C4-2B (cell line): ENCODE measurements around the gene RNF31.
"Not testable (repeated sequence)": the region's sequence is repeated elsewhere in the genome, so short reads cannot be mapped to it uniquely, and the experiment has no call there.

Source experiments
- H3K27ac ChIP-seq: fragments of 450-650 bp; 2 replicates; pipeline ENCODE4 v1.5.1; 2017
- ZFX ChIP-seq: fragments of 450-650 bp; IDR thresholded peaks from 2 replicates; pipeline ENCODE4 v1.6.1; 2017
- TF ChIP-seq, protein P1 (sequence below): fragments of 450-650 bp; conservative IDR thresholded peaks from 2 replicates; pipeline ENCODE4 v1.5.1; 2017; ENCODE audit warnings: mild to moderate bottlenecking

RNF31 gene

DNA sequence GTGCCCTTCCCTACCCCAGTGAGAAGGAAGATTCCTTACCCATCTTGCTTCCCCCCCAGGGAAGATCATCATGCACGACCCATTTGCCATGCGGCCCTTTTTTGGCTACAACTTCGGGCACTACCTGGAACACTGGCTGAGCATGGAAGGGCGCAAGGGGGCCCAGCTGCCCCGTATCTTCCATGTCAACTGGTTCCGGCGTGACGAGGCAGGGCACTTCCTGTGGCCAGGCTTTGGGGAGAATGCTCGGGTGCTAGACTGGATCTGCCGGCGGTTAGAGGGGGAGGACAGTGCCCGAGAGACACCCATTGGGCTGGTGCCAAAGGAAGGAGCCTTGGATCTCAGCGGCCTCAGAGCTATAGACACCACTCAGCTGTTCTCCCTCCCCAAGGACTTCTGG lies 43.8 kb upstream of the RNF31 start:
- TF ChIP-seq ZFX = no peak
- TF ChIP-seq, protein P1, sequence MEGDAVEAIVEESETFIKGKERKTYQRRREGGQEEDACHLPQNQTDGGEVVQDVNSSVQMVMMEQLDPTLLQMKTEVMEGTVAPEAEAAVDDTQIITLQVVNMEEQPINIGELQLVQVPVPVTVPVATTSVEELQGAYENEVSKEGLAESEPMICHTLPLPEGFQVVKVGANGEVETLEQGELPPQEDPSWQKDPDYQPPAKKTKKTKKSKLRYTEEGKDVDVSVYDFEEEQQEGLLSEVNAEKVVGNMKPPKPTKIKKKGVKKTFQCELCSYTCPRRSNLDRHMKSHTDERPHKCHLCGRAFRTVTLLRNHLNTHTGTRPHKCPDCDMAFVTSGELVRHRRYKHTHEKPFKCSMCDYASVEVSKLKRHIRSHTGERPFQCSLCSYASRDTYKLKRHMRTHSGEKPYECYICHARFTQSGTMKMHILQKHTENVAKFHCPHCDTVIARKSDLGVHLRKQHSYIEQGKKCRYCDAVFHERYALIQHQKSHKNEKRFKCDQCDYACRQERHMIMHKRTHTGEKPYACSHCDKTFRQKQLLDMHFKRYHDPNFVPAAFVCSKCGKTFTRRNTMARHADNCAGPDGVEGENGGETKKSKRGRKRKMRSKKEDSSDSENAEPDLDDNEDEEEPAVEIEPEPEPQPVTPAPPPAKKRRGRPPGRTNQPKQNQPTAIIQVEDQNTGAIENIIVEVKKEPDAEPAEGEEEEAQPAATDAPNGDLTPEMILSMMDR = no peak
- H3K27ac ChIP-seq = no peak overlapping the region

DNA sequence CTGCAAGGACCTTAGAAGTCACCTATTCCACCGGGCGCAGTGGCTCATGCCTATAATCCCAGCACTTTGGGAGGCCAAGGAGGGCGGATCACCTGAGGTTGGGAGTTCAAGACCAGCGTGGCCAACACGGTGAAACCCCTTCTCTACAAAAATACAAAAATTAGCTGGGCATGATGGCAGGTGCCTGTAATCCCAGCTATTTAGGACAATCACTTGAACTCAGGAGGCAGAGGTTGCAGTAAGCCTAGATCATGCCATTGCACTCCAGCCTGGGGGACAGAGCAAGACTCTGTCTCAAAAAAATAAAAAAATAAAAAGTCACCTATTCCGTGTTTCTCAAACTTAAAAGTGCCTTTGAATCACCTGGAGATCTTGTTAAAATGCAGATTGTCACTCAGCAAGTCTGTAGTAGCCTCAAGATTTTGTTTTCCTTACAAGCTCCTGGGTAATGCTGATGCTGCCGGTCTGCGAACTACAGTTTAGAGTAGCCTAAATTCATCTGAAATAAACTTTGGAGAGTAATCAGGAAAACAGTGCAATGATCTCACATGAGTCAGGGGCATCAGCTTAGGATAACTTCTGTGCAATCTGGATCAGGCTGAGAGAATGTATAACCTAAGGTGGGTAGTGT lies 41.6 kb upstream of the RNF31 start:
- H3K27ac ChIP-seq = not testable (repeated sequence)

DNA sequence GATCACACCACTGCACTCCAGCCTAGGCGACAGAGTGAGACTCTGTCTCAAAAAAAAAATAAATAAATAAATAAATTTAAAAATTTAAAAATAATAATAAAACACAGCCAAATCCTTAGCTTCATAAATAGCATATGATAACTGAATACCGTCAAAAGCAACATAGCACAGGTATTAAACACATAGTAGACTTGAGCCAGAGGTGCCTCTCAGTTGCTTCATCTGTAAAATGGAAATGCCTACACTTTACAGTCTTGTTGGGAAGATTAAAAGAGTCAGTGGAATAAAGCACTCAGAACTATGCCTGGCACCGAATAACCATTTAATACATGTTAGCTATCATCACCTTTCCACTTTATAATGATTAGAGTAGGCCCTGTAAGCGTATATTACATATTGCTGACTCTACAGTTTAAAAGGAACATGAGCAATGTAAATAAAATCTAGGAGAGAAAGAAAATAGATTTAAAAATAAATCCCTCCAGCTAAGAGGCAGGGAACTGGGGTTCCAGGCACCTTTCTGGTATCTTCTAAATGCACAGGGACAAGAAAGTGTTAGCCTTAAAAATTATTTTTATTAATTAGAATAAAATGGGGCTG lies 40.5 kb upstream of the RNF31 start:
- H3K27ac ChIP-seq = no peak overlapping the region
- no peak for TF ChIP-seq ZFX
- TF ChIP-seq, protein P1 = no peak

DNA sequence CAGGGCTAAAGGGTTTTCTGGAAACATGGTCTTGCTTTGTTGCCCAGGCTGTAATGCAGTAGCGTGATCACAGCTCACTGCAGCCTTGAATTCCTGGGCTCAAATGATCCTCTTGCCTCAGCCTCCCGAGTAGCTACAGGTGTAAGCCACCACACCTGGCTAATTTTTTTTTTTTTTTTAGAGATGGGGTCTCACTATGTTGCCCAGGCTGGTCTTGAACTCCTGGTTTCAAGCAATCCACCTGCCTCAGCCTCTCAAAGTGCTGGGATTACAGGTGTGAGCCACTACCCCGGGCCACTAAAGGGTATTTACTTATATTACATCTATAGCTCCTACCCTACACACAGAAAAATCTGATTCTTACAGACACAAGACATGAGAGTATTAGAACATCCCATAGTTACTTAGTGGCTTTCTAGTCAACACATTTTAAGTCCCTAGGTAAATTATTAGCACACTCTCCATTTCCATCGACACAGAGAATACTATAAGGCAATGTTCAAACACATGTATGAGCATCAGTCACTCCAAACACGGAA lies 38.9 kb upstream of the RNF31 start:
- TF ChIP-seq ZFX = no peak
- TF ChIP-seq, protein P1 = no peak
- no peak overlapping the region for H3K27ac ChIP-seq

DNA sequence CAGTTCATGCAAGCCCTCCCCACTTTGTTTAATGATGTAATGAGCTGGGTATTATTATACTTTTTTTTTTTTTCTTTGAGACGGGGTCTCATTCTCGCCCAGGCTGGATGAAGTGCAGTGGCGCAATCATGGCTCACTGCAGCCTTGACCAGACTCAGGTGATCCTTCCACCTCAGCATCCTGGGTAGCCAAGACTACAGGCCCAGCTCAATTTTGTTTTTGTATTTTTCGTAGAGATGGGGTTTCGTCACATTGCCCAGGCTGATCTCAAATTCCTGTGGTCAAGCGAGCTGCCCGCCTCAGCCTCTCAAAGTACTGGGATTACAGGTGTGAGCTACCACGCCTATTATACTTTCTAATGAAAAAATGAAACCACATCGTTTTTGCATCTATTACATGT lies 37.2 kb upstream of the RNF31 start:
- no peak for TF ChIP-seq ZFX
- TF ChIP-seq, protein P1 = no peak
- H3K27ac ChIP-seq = no peak overlapping the region

DNA sequence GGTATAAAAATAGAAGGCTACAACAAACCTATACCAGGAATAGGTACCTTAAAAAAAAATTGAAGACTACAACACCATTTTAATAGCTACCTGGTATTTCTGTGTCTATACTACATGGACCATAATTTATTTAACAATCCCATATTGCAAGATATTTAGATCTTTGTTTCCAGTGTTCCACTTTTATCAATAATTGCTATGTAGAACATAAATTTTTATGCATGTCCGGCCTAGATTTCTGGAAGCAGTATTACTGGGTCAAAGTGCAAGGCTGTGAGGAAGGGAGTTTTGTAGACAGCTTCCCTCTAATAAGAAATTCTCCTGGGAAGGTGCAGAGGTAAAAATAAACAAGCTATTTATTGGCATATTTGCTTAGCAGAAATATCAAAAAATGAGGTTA lies 36.8 kb upstream of the RNF31 start:
- H3K27ac ChIP-seq = no peak overlapping the region
- TF ChIP-seq, protein P1 = no peak
- TF ChIP-seq ZFX = no peak

DNA sequence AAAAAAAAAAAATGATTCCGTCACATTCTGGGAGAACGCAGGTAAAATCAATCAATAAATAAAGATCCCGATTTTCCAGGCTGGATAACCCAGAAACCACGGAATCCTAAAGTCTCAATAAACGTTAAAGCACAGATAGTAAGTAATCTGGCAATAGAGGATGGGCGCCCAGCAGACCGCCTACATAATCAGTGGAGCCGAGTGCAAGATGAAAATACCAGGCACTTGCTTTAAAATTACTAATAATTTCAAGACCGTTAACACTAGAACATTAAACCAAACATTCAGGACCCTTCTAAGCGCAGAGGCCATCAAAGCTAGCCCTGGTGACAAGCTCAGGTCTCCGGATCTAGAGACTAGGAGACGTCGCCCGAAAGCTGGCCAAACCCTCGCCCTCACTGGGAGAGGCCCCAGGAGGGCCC lies 33.9 kb upstream of the RNF31 start:
- TF ChIP-seq ZFX = no peak
- TF ChIP-seq, protein P1 = no peak
- H3K27ac ChIP-seq = peak overlapping the region; percentile 97
